Neuronal stem cell (in vitro differentiated cells): ENCODE data around the gene RNGTT.

Experiments
- DNase-seq: peaks from one replicate; pipeline ENCODE4 v3.0.0-alpha.2; 2013; ENCODE audit warnings: low spot score
- H2AFZ ChIP-seq: one replicate; pipeline ENCODE4 v1.6.1; 2013; ENCODE audit warnings: mild to moderate bottlenecking, low read length, inconsistent platforms
- H2AK5ac ChIP-seq: 2 replicates; pipeline ENCODE4 v1.6.1; 2013; ENCODE audit warnings: low read depth, mild to moderate bottlenecking, inconsistent platforms, low read length, moderate library complexity, mixed read lengths
- H2BK120ac ChIP-seq: 2 replicates; pipeline ENCODE4 v1.6.1; 2013; ENCODE audit warnings: low read depth, mild to moderate bottlenecking, inconsistent platforms, low read length, moderate library complexity, mixed read lengths
- H2BK12ac ChIP-seq: one replicate; pipeline ENCODE4 v1.6.1; 2013; ENCODE audit warnings: low read length, inconsistent platforms
- H2BK15ac ChIP-seq: 2 replicates; pipeline ENCODE4 v1.6.1; 2013; ENCODE audit warnings: mild to moderate bottlenecking, low read length, inconsistent platforms, mixed read lengths
- H2BK5ac ChIP-seq: one replicate; pipeline ENCODE4 v1.6.1; 2013; ENCODE audit warnings: inconsistent platforms, mild to moderate bottlenecking, low read length, moderate library complexity
- H3K14ac ChIP-seq: one replicate; pipeline ENCODE4 v1.6.1; 2013; ENCODE audit warnings: low read length, inconsistent platforms
- H3K18ac ChIP-seq: 2 replicates; pipeline ENCODE4 v1.6.1; 2013; ENCODE audit warnings: low read length, inconsistent platforms
- H3K23ac ChIP-seq: 2 replicates; pipeline ENCODE4 v1.6.1; 2013; ENCODE audit warnings: low read depth, mild to moderate bottlenecking, mixed read lengths, low read length, inconsistent platforms; ENCODE audit not compliant: poor library complexity
- H3K27ac ChIP-seq: replicated peaks from 3 replicates; pipeline ENCODE4 v1.5.1; 2013; ENCODE audit warnings: low read length, inconsistent platforms
- H3K27me3 ChIP-seq, 3 experiments: 2 replicates each; pipeline ENCODE4 v1.6.1; 2013; ENCODE audit warnings: low read length in 3 of 3, mild to moderate bottlenecking in 2 of 3, inconsistent platforms in 1 of 3, low read depth in 1 of 3, mixed read lengths in 1 of 3, moderate library complexity in 1 of 3; ENCODE audit not compliant: control insufficient read depth in 3 of 3, insufficient read depth in 3 of 3
- H3K36me3 ChIP-seq, 2 donors: replicated peaks in 1 of 2; 2 replicates each; pipeline ENCODE4 v1.6.1; 2013; ENCODE audit warnings: low read length in 2 of 2; ENCODE audit not compliant: control insufficient read depth in 2 of 2, insufficient read depth in 2 of 2
- H3K4ac ChIP-seq: 2 replicates; pipeline ENCODE4 v1.6.1; 2013; ENCODE audit warnings: inconsistent platforms, mild to moderate bottlenecking, low read length, moderate library complexity
- H3K4me1 ChIP-seq, 2 donors: 1 replicate in 1 of 2; 2 replicates in 1 of 2; pipeline ENCODE4 v1.6.1; 2013; ENCODE audit warnings: low read length in 2 of 2, low read depth in 1 of 2; ENCODE audit not compliant: control insufficient read depth in 2 of 2, insufficient read depth in 1 of 2
- H3K4me2 ChIP-seq: one replicate; pipeline ENCODE4 v1.6.1; 2013; ENCODE audit warnings: mild to moderate bottlenecking, low read length, inconsistent platforms; ENCODE audit not compliant: insufficient read depth, poor library complexity, severe bottlenecking
- H3K4me3 ChIP-seq, 2 donors: 2 replicates each; pipeline ENCODE4 v1.5.1; 2013; ENCODE audit warnings: low read length in 2 of 2, mild to moderate bottlenecking in 2 of 2, inconsistent platforms in 1 of 2, moderate library complexity in 1 of 2
- H3K79me1 ChIP-seq: one replicate; pipeline ENCODE4 v1.6.1; 2013; ENCODE audit warnings: low read depth, mild to moderate bottlenecking, inconsistent platforms, low read length, moderate library complexity
- H3K9ac ChIP-seq: one replicate; pipeline ENCODE4 v1.6.1; 2013; ENCODE audit warnings: mild to moderate bottlenecking, low read depth, low read length, inconsistent platforms; ENCODE audit not compliant: poor library complexity
- H3K9me3 ChIP-seq, 2 donors: replicated peaks in 1 of 2; 2 replicates each; pipeline versions ENCODE3 to v1.6.1; 2013; ENCODE audit warnings: low read length in 2 of 2, mild to moderate bottlenecking in 2 of 2, inconsistent platforms in 1 of 2, low read depth in 1 of 2, mixed read lengths in 1 of 2, moderate library complexity in 1 of 2; ENCODE audit not compliant: control insufficient read depth in 2 of 2, insufficient read depth in 1 of 2
- H4K8ac ChIP-seq: one replicate; pipeline ENCODE4 v1.6.1; 2013; ENCODE audit warnings: low read depth, mild to moderate bottlenecking, inconsistent platforms, low read length, moderate library complexity
- H4K91ac ChIP-seq: one replicate; pipeline ENCODE4 v1.6.1; 2013; ENCODE audit warnings: low read length, low read depth, mild to moderate bottlenecking, inconsistent platforms; ENCODE audit not compliant: poor library complexity
- WGBS, 2 donors: extraction: QIAGEN DNeasy Blood & Tissue Kit; methylation state at CpG; one replicate each; pipeline ENCODE4 v1.1.7; 2013; ENCODE audit warnings: missing lambda C conversion rate in 2 of 2, mixed read lengths in 1 of 2; ENCODE audit not compliant: insufficient read length in 2 of 2, insufficient replicate concordance in 1 of 2; ENCODE audit errors: extremely low coverage in 2 of 2; 5-methylcytosine and 5-hydroxymethylcytosine counted together

RNGTT gene

DNA sequence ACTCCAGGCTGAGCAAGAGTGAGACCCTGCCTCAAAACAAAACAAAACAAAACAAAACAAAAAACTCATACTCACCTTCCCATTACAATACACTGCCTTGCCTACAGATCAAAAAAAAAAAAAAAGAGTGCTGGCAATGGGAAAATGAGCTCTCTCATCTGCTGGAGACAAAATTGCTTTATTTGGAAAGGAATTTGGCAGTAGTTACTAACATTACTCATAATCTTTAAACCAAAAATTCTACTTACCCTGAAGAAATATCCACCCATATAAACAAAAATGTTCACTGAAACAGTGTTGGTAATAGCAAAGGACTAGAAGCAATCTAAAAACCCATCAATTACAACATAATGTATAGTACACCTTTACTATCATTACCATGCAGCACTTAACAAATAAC lies 120.4 kb downstream of the RNGTT start:
- no peak overlapping the region for H3K27ac ChIP-seq
- no peak overlapping the region for H2AK5ac ChIP-seq
- H2BK12ac ChIP-seq = no peak overlapping the region
- H3K4ac ChIP-seq = no peak overlapping the region
- no peak overlapping the region for H2BK120ac ChIP-seq
- no peak overlapping the region for H2AFZ ChIP-seq
- no peak overlapping the region for H3K9ac ChIP-seq
- H2BK15ac ChIP-seq = no peak overlapping the region
- H3K79me1 ChIP-seq = no peaks in the 10 kb centered on the region
- H4K8ac ChIP-seq = no peak overlapping the region
- H3K36me3 ChIP-seq = peaks cover 0 to 29% of the 10 kb centered on the region in 2 donors
- no peaks in the 10 kb centered on the region for H3K4me1 ChIP-seq
- no peak overlapping the region for H2BK5ac ChIP-seq
- no peak overlapping the region for H3K18ac ChIP-seq
- H3K23ac ChIP-seq = no peak overlapping the region
- H4K91ac ChIP-seq = no peak overlapping the region
- H3K4me2 ChIP-seq = no peak overlapping the region
- no peak for DNase-seq
- no peak overlapping the region for H3K14ac ChIP-seq
- H3K27me3 ChIP-seq = no peaks in the 10 kb centered on the region
- no peak overlapping the region for H3K4me3 ChIP-seq
- no peaks in the 10 kb centered on the region for H3K9me3 ChIP-seq

DNA sequence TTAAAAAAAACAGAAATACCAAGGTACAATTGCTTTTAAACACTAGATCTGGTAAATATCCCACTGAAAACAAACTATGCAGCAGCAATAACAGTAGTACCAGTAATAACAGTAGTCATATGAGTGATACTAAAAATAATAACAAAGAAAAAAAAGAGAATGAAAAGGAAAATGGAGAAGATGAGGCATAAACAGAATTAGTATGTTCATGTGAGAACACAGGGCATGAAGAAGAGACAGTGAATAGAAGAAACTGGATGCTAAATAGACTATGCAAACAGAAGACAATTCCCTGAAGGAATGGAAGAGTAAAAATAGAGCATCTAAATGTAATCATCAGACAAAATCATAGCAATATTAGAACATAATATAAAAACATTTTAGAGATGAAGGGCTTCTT lies 121.1 kb downstream of the RNGTT start:
- no peak overlapping the region for H3K4ac ChIP-seq
- no peak overlapping the region for H3K9ac ChIP-seq
- no peak overlapping the region for H3K4me2 ChIP-seq
- no peak overlapping the region for H2BK120ac ChIP-seq
- H3K36me3 ChIP-seq = peaks cover 0 to 29% of the 10 kb centered on the region in 2 donors
- H3K27ac ChIP-seq = no peak overlapping the region
- H2AK5ac ChIP-seq = no peak overlapping the region
- no peak overlapping the region for H3K14ac ChIP-seq
- H4K8ac ChIP-seq = no peak overlapping the region
- no peaks in the 10 kb centered on the region for H3K27me3 ChIP-seq
- H2BK15ac ChIP-seq = no peak overlapping the region
- H3K18ac ChIP-seq = no peak overlapping the region
- no peak overlapping the region for H2BK5ac ChIP-seq
- H3K4me1 ChIP-seq = no peaks in the 10 kb centered on the region
- no peak overlapping the region for H3K4me3 ChIP-seq
- H2AFZ ChIP-seq = no peak overlapping the region
- no peaks in the 10 kb centered on the region for H3K9me3 ChIP-seq
- no peak overlapping the region for H3K23ac ChIP-seq
- no peaks in the 10 kb centered on the region for H3K79me1 ChIP-seq
- no peak for DNase-seq
- no peak overlapping the region for H4K91ac ChIP-seq
- H2BK12ac ChIP-seq = no peak overlapping the region

DNA sequence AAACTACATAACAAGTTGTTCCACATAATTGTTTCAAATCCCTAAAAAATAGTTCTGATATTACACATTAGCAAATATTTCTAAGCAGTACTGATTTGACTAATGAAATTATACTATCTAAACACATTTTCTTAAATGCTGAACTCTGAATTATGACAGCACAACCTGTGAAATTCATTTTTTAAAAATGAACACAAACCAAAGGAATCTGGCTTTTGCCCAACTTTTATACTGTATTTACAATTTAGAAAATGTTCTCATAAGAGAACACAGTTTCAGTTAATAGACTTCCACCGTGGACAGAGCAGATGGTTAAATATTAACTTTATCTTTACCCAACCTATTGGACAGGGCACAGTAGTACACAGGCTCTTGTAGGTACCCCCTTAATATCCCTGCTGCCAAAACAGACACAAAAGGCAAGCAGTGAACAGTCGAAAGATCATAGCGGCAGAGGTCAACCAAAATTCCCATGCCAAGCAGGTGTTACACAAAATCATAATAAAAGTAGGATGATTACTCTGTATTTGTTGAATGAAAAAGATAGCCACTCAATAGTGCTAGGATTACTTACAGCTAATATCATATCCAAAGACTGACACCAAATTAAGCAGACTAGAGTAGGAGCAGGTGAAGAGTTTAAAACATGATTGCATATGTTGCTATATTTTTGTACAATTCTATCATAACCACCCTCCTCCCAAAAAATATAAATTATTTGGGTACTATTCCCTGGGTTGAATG lies 122.5 kb downstream of the RNGTT start:
- Histone ChIP-seq H2AFZ (no peak overlapping the region), H3K23ac (no peak overlapping the region), H3K4me2 (no peak overlapping the region), H3K9me3 (peaks cover 2 to 5% of the 10 kb centered on the region in 2 donors), H2AK5ac (no peak overlapping the region), H3K36me3 (peaks cover 0 to 29% of the 10 kb centered on the region in 2 donors), H2BK5ac (no peak overlapping the region), H3K9ac (no peak overlapping the region), H4K8ac (no peak overlapping the region), H2BK12ac (no peak overlapping the region), H2BK15ac (no peak overlapping the region), H3K4ac (no peak overlapping the region), H3K79me1 (no peaks in the 10 kb centered on the region), H3K4me3 (no peak overlapping the region), H3K18ac (no peak overlapping the region), H3K27ac (no peak overlapping the region), H3K14ac (no peak overlapping the region), H3K27me3 (no peaks in the 10 kb centered on the region), H3K4me1 (no peaks in the 10 kb centered on the region), H2BK120ac (no peak overlapping the region), H4K91ac (no peak overlapping the region)
- no CpG with 5 or more reads among the region's 3 CpGs for WGBS, 2 donors
- DNase-seq = no peak

DNA sequence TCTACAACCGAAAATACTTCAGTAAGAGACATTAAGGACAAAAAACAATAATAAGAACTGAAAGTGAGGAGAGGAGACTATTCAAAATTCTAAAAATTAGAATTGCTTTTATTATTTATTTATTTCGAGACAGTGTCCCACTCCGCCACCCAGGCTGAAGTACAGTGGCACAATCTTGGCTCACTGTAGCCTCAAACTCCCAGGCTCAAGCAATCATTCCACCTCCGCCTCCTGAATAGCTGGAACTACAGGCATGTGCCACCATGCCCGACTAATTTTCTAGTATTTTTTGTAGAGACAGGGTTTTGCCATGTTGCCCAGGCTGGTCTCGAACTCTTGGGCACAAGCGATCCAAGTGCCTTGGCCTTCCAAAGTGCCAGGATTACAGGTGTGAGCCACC lies 123.1 kb downstream of the RNGTT start:
- Histone ChIP-seq H3K27ac (no peak overlapping the region), H3K14ac (no peak overlapping the region), H3K4me1 (no peaks in the 10 kb centered on the region), H4K91ac (no peak overlapping the region), H2BK15ac (no peak overlapping the region), H2BK5ac (no peak overlapping the region), H3K4ac (no peak overlapping the region), H3K23ac (no peak overlapping the region), H4K8ac (no peak overlapping the region), H3K9me3 (peaks cover 2 to 10% of the 10 kb centered on the region in 2 donors), H2AFZ (no peak overlapping the region), H2BK120ac (no peak overlapping the region), H2BK12ac (no peak overlapping the region), H3K27me3 (no peaks in the 10 kb centered on the region), H3K18ac (no peak overlapping the region), H3K4me2 (no peak overlapping the region), H2AK5ac (no peak overlapping the region), H3K9ac (no peak overlapping the region), H3K36me3 (peaks cover 0 to 29% of the 10 kb centered on the region in 2 donors), H3K4me3 (no peak overlapping the region), H3K79me1 (no peaks in the 10 kb centered on the region)
- no CpG with 5 or more reads among the region's 7 CpGs for WGBS, 2 donors
- no peak for DNase-seq
